Lower leg skin (tissue), 3 donors: ENCODE measurements around the gene PCDH15.

ENCODE experiments used
- POLR2A ChIP-seq, 2 donors: fragments of 450-650 bp; IDR thresholded peaks; one replicate each; pipeline ENCODE4 v1.6.1; 2016 to 2017; ENCODE audit warnings: antibody characterized with exemption in 2 of 2, mild to moderate bottlenecking in 1 of 2, moderate library complexity in 1 of 2
- TF ChIP-seq, protein P1 (sequence below), 3 donors: fragments of 450-650 bp; IDR thresholded peaks; one replicate each; pipeline ENCODE4 v1.5.1; 2016; ENCODE audit warnings: antibody characterized with exemption in 3 of 3, mild to moderate bottlenecking in 3 of 3, moderate library complexity in 2 of 3

DNA sequence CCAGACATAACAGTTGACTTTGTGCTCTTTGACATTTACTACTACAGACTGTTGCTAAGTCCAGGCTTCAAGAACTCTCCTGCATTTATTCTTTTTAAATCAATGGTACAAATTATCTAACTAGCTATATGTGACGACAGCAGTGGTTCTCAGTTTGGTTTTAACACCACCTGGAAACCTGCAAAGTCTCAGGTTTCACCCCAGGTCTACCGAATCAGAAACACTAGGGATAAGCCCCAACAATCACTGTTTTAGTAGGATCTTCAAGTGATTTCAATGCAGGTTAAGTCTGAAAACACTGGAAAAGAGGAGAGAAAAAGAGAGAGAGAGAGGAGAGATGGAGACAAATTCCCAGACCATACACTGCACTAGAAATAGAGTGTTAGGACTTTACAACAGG, 519.0 kb downstream of the PCDH15 start:
- no peak for TF ChIP-seq POLR2A (IDR thresholded peaks at IDR 0.05)
- TF ChIP-seq, protein P1, sequence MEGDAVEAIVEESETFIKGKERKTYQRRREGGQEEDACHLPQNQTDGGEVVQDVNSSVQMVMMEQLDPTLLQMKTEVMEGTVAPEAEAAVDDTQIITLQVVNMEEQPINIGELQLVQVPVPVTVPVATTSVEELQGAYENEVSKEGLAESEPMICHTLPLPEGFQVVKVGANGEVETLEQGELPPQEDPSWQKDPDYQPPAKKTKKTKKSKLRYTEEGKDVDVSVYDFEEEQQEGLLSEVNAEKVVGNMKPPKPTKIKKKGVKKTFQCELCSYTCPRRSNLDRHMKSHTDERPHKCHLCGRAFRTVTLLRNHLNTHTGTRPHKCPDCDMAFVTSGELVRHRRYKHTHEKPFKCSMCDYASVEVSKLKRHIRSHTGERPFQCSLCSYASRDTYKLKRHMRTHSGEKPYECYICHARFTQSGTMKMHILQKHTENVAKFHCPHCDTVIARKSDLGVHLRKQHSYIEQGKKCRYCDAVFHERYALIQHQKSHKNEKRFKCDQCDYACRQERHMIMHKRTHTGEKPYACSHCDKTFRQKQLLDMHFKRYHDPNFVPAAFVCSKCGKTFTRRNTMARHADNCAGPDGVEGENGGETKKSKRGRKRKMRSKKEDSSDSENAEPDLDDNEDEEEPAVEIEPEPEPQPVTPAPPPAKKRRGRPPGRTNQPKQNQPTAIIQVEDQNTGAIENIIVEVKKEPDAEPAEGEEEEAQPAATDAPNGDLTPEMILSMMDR (IDR thresholded peaks at IDR 0.05): no peak
